ENCODE measurements around the gene CPTP. TPM values are rescaled to one million over a fixed set of nuclear protein-coding genes. Genes with fewer than 3 reads are reported as not detected.
A peak's percentile ranks its signal among the peaks of the same experiment; 100 is the strongest.

CPTP gene
- total RNA-seq, 4 donors from 2014 or later: 10.4 to 42.7 (median 30.1) TPM

DNA sequence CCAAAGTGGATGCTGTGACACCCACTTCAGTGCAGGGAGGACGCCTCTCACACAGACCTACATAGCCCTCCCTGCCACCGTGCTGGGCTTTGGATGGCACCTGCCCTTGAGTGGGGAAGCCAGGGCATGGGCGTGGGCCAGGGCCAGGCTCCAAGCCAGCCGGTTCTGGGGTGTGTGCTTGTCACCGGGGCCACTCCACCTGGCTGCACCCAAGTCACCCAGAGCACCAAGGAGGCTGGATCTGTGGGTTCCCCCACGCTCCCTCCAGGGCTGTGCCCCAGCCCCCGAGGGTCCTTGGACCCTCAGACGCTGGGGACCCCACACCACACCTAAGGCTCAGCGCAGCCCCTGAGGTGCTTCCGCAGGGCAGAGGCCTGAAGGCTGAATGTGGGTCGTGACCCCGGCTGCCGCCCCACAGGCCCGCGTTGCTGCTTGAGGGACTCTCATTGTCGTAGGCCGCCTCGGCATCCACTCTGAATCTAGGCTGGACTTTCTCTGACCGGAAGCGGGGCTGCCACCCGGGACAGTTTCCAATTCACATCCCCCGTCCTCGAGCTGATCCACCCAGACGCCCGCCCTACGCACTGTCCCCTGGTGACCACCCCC is 32.3 kb downstream of the CPTP start:
- Histone ChIP-seq H3K27ac (peak overlapping the region; percentile 6 to 92 (median 88)), H3K9me3 (no peaks in the 10 kb centered on the region), H3K4me3 (peak overlapping the region; percentile 28 to 63), H3K27me3 (peaks cover 68% of the 10 kb centered on the region), H3K4me1 (peaks cover 0 to 96% (median 36%) of the 10 kb centered on the region in 3 donors), H3K36me3 (peaks cover 0 to 18% of the 10 kb centered on the region in 2 donors)
- no peak for TF ChIP-seq CTCF (IDR thresholded peaks at IDR 0.05)
- TF ChIP-seq EP300 (IDR thresholded peaks at IDR 0.05): no peak
- no peak for TF ChIP-seq POLR2AphosphoS5 (IDR thresholded peaks at IDR 0.05)
- TF ChIP-seq POLR2A (IDR thresholded peaks at IDR 0.05): no peak
- WGBS, 2 donors (ENCODE audit: low coverage in 1 of 2): 16 to 34% methylated on average over 10 of the region's 26 CpGs
- no peak for ATAC-seq

DNA sequence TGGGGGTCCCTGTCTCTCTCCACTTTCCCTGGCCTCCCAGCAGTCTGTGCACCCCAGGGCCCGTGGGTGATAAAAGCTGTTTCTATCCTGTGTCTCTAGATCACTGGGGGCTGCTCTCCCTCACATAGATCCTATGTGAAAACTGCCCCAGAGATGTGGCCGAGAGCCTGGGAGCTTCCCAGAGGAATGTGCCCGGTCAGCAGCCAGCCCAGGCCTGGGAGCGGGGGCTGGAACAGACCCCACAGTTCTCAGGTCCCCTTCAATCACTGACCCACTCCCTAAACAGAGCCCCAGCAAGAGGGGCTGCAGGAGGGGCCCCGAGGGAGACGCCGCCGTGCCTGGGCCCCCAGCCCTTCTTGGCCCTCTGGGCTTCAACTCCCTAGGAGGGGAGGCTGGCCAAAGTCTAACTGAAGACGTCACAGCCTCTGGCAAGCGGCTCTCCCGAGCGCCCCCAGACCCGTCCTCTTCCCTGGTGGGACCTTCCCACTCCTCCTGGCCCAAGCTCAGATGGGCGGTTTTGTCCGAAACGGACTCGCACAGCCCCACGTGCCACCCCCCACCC is 33.4 kb downstream of the CPTP start:
- ATAC-seq: no peak
- H3K4me1 ChIP-seq: peaks cover 0 to 92% (median 27%) of the 10 kb centered on the region in 3 donors
- H3K4me3 ChIP-seq: peak overlapping the region; percentile 28 to 63

GRCh38 chr1:1358433-1359271 is 34.0 kb downstream of the CPTP start, which contains the start of gene MXRA8:
Gene MXRA8, minus strand, starts transcription at chr1:1358555. Its CDS starts 51 bp downstream, at chr1:1358504.
- ATAC-seq: peak; percentile 78
- peaks cover 0 to 10% of the 10 kb centered on the region in 2 donors for H3K36me3 ChIP-seq
- H3K4me3 ChIP-seq: peak within 1 kb of the TSS; percentile 28 to 63
- 46% methylated on average over 2 of the region's 29 CpGs; no CpG with 5 or more reads in 1 of the 2 donors for WGBS, 2 donors (ENCODE audit: low coverage in 1 of 2)
- peak within 1 kb of the TSS; percentile 41 to 92 (median 88) for H3K27ac ChIP-seq
- peaks cover 60% of the 10 kb centered on the region for H3K27me3 ChIP-seq
- TF ChIP-seq POLR2AphosphoS5 (IDR thresholded peaks at IDR 0.05) (peak; percentile 28), POLR2A (IDR thresholded peaks at IDR 0.05) (peak in 1 of 2 donors; percentile 30), EP300 (IDR thresholded peaks at IDR 0.05) (no peak), CTCF (IDR thresholded peaks at IDR 0.05) (no peak)
- H3K9me3 ChIP-seq: no peaks in the 10 kb centered on the region
- H3K4me1 ChIP-seq: peaks cover 0 to 85% (median 20%) of the 10 kb centered on the region in 3 donors

More for the DNA sequence above, 33.4 kb downstream of the CPTP start:
- TF ChIP-seq EP300 (IDR thresholded peaks at IDR 0.05): no peak
- TF ChIP-seq CTCF (IDR thresholded peaks at IDR 0.05): no peak
- no peak for TF ChIP-seq POLR2A (IDR thresholded peaks at IDR 0.05)
- TF ChIP-seq POLR2AphosphoS5 (IDR thresholded peaks at IDR 0.05): no peak
- Histone ChIP-seq H3K27ac (peak overlapping the region; percentile 41 to 92 (median 88)), H3K36me3 (peaks cover 0 to 17% of the 10 kb centered on the region in 2 donors), H3K27me3 (peaks cover 67% of the 10 kb centered on the region), H3K9me3 (no peaks in the 10 kb centered on the region)
- 11% methylated on average over 7 of the region's 18 CpGs; no CpG with 5 or more reads in 1 of the 2 donors for WGBS, 2 donors (ENCODE audit: low coverage in 1 of 2)

DNA sequence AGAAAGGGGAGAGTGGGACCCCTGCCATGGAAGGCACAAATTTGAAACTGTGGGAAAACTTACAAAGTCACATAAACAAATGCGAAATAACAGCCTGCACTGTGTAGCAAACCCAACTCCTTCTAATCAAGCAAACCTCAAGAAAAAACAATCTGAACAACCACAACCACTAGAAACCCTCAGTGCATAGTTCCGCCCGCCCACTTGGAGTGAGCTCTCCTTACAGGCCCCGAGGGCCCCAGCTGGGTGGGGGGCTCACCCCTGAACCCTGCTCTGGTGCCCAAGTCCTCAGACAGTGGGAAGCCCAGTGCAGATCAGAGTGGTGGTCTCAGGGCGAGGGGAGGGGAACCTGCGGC is 34.7 kb downstream of the CPTP start:
- no peaks in the 10 kb centered on the region for H3K9me3 ChIP-seq
- H3K27ac ChIP-seq: peak overlapping the region in 3 of 4 donors; percentile 87 to 92 (median 89)
- WGBS, 2 donors (ENCODE audit: low coverage in 1 of 2): 20 to 49% methylated on average over 1 to 2 of the region's 6 CpGs
- no peak for ATAC-seq
- H3K36me3 ChIP-seq: peaks cover 0 to 3% of the 10 kb centered on the region in 2 donors
- peaks cover 0 to 79% (median 20%) of the 10 kb centered on the region in 3 donors for H3K4me1 ChIP-seq
- H3K4me3 ChIP-seq: no peak overlapping the region
- no peak for TF ChIP-seq POLR2A (IDR thresholded peaks at IDR 0.05)
- TF ChIP-seq CTCF (IDR thresholded peaks at IDR 0.05): no peak
- TF ChIP-seq EP300 (IDR thresholded peaks at IDR 0.05): no peak
- no peak for TF ChIP-seq POLR2AphosphoS5 (IDR thresholded peaks at IDR 0.05)
- H3K27me3 ChIP-seq: peaks cover 54% of the 10 kb centered on the region
